Activated naive CD4-positive, alpha-beta T cell treated with anti-CD3 and anti-CD28 coated beads, Interleukin-2, amount 50 U/mL, for 16 hours (primary cell): ENCODE measurements around the gene NXPH1.

Experiments
- DNase-seq: peaks from one replicate; pipeline ENCODE4 v3.0.0-alpha.2; 2020

The NXPH1 gene

DNA sequence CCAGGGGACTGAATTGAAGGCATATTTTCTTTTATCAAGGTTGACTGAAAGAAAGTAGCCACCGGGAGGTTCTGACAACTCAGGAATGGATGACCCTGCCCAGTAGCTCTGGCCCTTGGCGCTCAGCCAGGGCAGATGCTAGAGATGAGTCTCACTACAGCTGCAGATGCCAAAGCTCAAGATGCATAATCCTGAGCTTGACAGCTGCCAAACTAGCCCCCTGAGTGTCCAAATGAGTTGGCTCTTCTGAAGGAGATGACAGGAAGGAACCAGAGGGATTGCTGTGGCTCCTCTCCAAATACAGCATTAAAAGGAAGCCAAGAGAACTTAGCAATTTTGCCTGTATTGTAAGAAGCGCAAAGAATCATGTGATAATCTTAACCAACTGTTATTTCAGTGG lies 78.4 kb downstream of the NXPH1 start:
- no peak for DNase-seq

GRCh38 chr7:8514781-8515519 lies 81.5 kb downstream of the NXPH1 start:
- DNase-seq, result no peak

GRCh38 chr7:8515640-8516185 lies 82.3 kb downstream of the NXPH1 start:
- DNase-seq, result no peak

- DNase-seq, result no peak
These were observed 83.6 kb downstream of the NXPH1 start for GRCh38 chr7:8516976-8517375.

DNA sequence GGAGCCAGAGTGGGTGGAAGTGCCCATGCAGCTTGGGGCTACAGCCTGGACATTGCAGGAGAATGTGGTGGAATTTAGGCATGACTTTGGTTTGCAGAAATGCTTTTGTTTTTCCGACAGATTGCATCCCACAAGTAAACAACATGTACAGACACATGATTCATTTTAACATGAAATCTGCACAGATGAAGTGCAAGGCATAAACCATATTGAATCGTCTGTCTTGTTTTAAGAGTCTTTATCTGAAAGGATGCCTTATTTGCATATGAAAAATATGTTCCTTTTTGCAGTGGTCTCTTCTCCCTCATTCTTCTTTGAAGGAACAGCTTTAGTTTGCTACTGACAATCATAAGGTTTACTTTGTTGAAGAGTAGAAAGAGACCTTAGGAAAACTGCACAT lies 94.9 kb downstream of the NXPH1 start:
- DNase-seq, result no peak

DNA sequence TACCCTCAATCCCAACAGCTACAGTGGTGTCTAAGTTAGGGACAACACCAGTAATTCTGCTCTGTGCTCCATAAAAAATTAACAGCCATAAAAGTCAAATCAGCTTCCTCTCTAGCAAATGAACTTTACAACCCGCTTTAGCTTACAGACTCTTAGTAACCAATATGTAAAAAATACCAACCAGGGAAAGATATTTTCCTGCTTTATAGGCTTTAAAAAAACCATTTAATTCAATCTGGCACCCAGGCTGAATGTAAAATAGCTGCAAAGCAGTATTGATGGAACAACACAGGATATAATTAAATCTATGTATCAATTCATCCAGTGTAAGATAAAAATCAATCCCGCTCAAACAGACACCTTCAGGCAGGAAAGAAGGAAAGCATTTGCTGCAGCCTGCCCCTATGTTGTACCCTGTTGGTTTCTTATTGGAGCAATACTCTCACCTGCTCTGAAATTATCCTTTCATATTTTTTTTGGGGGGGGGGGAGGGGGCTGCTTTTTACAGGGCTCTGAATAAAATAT lies 98.6 kb downstream of the NXPH1 start:
- DNase-seq, result no peak

GRCh38 chr7:8536431-8536830 lies 103.0 kb downstream of the NXPH1 start:
- no peak for DNase-seq

- no peak for DNase-seq
These were observed 115.6 kb downstream of the NXPH1 start for GRCh38 chr7:8549046-8549445.

- DNase-seq, result no peak
These were observed 127.1 kb downstream of the NXPH1 start for GRCh38 chr7:8560501-8560900.

DNA sequence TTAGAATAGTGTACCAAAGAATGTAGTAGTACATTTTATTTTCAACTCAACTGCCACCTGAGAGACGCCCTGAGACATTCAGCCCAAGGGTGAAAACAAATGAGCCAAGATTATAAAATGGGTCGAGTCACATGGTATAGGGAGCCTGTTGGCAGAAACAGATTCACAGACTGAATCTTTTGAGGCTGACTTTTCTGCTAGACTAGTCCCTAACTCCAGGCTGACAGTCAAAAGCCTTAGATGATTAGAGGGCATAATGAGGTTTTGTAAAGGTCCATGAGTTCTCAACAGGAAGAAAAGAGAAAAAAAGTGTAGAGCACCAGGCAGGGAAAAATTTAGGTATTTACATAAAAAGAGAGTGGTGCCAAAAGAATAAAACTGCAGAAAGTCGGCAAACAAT lies 128.0 kb downstream of the NXPH1 start:
- no peak for DNase-seq

- no peak for DNase-seq
These were observed 130.9 kb downstream of the NXPH1 start for GRCh38 chr7:8564281-8564680.

GRCh38 chr7:8566016-8566415 lies 132.6 kb downstream of the NXPH1 start:
- no peak for DNase-seq

DNA sequence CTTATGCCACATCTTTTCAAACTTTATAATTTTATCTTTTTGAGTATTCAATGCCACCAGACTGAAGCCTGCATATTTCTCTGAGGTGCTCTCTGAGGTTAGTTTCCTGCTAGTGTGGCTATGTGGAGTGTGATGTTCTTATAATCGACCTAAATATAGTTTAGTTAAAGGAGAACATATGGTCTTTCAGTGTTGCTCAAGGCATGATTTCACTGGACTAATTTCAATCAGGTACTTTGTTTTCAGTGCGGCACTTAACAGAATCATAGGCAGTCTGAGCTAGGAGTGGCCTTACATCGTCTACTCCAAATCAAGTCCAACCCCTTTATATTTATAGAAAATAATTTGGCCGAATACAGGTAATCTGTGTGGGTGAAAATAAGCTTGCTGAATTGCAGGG lies 134.2 kb downstream of the NXPH1 start:
- no peak for DNase-seq

DNA sequence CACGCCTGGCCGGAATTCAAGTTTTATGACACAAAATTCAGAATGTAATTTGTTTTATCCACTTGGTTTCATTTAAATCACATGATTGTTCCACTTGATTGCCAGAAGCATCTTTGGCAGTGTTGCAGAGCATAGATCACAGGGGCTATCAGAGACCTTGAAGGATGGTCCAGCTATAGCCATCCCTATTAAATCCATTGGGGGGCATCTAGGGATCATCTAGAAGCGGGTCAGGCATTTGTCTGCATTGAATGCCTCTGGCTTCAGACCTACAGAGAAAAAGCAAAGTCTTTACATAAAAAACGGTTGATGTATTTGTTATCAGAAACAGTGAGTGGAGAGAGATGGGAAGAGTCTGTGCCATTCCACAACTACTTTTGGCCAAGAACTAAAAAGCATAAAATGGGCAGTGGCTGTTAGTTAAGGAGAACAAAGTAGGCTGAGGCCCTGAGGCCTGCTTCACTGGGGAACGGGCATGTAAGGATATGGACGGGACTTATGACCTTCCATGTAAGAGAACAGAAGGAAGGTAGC lies 146.3 kb downstream of the NXPH1 start:
- no peak for DNase-seq

DNA sequence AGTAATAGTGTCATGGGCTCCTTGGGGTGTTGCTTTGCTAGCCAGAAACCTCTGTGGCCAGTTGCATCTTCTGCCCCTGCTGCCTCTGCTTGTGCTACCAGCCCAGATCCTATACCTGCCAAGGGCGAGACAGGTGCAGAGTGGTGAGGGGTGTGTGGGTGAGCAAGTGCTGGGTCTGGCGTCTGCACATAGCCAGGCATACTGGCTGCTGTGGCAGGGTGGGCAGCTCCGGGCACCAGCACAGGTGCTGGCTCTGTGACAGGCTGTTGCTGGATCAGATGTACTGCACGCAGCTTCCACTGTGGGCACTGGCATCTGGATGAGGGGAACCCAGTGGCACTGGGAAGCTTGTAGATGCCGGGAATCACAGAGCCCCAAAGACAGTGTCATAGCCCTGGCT lies 148.4 kb downstream of the NXPH1 start:
- no peak for DNase-seq

DNA sequence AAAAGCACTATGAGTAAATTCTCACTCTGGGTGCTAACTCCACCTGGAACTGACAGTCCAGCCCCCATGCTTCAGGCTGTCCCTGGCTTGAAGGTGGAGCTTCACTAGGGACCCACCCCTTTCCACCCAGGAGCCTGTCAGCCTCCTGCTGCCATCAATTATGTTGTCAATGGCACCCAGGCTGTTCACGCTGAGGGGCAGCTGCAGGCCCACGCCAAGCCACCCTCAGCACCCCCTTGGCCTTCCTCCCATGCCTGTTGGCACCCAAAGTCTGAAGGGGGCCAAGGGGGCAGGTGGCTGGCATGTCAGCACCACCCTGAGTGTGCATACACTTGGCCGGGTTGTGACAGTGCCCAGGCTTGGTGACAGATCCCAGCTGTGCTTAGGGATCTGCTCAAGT lies 149.3 kb downstream of the NXPH1 start:
- DNase-seq, result no peak

GRCh38 chr7:8585591-8585990 lies 152.2 kb downstream of the NXPH1 start:
- DNase-seq, result no peak

DNA sequence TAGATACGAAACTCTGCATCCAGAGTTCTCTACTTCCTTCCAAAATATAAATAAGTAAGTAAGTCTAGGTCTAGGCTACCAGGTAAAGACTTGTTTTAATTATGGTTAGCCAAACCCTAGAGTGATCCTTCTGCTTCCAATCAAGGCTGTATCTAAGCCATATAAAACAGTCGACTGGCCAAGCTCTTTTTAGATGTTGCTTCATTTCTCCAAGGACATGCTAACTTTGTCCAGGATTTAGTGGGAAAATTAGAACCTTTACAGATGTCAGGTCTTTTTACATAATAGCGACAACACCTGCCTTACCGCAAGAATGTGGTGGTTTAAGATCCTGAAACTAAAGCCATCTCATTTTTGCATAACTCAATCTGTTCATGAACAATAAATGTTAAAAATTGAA lies 156.8 kb downstream of the NXPH1 start:
- no peak for DNase-seq

DNA sequence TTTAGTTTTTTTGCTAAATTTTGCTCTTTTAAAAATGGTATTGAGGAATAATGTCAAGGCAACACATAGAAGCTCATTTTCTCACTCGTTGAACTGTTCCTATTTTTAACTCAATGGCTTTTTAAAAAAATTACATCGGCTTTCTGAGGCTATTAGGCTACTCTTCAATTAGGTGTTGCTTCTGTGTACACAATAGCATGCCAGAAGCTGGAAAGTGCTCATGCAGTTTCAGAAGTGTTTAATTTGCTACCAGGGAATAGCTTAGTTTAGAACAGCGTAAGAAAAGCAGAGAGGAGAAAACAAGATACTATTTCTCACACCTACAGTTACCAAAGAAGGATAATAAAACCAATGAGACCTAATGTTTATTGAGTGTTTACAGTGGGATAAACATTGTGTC lies 157.4 kb downstream of the NXPH1 start:
- no peak for DNase-seq

DNA sequence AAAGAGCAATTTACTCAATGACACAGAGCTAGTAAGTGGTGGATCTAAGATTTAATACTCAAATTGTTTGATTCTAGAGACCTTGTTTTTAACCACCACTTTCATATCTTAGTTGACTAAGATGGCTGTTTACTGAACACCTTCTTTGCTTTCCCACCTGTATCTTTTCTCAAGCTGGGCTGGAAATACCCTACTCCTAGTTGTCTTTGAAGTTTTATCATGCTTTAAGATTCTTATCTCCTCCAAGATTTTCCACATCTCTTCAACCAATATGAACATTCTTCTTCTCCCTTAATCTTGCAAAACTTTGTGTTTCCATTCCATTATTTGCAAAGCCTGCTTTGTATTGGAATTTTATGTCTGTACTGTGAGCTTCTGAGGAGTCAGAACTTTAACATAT lies 157.9 kb downstream of the NXPH1 start:
- DNase-seq, result no peak

- DNase-seq, result no peak
These were observed 158.8 kb downstream of the NXPH1 start for GRCh38 chr7:8592167-8592566.

GRCh38 chr7:8594115-8594514 lies 160.7 kb downstream of the NXPH1 start:
- DNase-seq, result no peak

GRCh38 chr7:8597565-8597964 lies 164.2 kb downstream of the NXPH1 start:
- no peak for DNase-seq

- no peak for DNase-seq
These were observed 167.7 kb downstream of the NXPH1 start for GRCh38 chr7:8601121-8601520.

- no peak for DNase-seq
These were observed 171.8 kb downstream of the NXPH1 start for GRCh38 chr7:8605221-8605620.
